ENCODE measurements around the gene EEF2K.
A peak's percentile ranks its signal among the peaks of the same experiment; 100 is the strongest.

Gene EEF2K

DNA sequence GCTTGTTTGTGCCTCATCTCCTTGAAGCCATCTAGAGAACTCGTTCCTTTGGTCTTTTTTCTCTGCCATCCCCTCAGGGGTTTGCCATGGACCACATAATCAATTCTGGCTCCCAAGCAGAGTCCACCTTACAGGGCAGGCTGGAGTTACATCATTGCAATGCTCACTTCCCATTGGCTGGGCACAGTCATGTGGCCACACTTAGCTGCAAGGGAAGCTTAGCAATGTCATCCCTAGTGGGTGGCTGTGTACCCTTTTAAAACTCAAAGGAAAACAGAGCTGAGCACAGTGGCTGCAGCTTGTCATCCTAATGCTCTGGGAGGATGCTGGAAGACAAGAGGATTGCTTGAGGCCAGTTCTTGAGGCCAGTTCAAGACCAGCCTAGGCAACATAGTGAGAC lies 49.3 kb downstream of the EEF2K start:
- no peak for DNase-seq

DNA sequence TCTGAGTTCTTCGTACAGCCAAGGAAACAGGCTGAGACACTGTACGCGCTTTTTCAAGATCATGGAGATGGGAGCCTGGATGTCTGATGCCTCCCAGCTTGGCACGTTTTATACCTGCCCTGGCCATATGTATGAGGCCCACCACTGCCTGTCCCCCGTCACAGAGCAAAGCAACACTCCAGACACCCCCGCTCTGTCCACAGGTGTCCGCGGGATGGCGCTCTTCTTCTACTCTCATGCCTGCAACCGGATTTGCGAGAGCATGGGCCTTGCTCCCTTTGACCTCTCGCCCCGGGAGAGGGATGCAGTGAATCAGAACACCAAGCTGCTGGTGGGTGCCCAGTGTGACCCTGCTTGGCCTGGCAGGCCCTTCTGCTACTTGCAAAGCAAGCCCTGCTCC lies 51.4 kb downstream of the EEF2K start:
- no peak for DNase-seq

DNA sequence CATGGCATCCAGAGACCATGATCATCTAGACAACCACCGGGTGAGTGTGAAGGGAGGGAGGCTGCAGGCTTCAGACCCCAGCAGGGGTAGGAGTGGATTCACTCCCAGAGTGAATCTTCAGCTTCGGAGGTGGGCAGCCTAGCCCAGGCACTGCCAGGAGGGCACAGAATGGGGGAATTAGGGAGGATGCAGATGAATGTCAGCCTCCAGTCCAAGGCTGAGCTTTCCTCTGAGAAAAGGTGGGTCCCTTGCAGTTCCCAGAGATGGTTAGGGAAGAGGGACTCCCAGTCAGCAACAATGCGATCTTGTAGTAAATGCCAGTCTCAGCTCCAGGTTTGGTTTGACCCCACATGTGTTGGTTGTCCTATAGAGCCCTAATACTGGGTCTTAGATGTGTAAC lies 54.4 kb downstream of the EEF2K start:
- no peak for DNase-seq

DNA sequence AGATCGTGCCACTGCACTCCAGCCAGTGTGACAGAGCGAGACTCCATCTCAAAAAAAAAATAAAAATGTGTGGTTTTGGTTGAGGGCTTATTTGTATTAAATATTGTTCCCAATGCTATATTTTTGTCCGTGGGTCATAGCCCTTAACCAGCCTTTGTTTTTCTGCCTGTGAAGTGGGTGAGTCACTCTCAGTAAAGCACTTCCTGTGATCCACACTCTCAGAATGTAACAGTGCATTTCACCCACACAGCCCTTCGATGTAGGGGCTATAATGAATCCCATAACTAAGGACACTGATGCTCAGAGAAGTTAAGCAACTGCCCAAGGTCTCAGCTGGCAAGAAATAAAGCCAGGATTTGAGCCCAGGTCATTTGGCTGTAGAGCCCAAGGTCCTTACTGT lies 56.4 kb downstream of the EEF2K start:
- DNase-seq: no peak

DNA sequence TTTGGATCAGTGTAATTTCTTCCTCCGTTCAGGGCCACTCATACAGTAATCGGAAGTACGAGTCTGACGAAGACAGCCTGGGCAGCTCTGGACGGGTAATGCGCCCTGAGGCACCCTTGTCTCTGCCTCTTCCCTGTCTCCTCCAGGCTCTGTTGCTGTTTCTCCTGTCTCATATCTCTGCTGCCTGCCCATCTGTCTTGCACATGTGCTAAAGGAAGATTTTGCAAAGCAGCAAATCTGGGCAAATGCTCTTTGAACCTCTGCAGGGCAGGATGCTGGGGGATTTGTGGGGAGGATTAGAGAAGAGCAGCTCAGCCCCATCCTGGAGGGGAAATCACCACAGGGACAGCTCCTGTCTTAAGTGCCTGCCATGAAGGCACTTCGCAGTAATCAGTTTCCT lies 58.7 kb downstream of the EEF2K start:
- no peak for DNase-seq

DNA sequence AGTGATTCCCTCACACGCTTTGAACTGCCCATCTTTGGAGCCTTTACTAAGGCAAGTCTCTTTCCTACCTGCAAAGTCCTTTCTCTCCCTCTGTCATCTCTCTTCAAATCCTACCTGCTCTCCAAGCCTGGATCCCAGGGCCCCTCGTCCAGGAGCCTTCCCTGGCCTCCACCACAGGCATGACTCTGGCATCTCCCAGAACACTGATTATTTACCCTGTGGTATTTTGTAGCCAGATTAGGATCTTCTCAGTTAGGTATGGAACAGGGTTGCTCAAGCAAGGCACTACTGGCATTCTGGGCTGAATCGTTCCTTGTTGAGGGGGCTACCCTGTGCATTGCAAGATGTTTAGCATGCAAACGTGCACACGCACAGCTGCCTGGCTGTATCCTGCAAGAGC lies 59.3 kb downstream of the EEF2K start:
- no peak for DNase-seq

DNA sequence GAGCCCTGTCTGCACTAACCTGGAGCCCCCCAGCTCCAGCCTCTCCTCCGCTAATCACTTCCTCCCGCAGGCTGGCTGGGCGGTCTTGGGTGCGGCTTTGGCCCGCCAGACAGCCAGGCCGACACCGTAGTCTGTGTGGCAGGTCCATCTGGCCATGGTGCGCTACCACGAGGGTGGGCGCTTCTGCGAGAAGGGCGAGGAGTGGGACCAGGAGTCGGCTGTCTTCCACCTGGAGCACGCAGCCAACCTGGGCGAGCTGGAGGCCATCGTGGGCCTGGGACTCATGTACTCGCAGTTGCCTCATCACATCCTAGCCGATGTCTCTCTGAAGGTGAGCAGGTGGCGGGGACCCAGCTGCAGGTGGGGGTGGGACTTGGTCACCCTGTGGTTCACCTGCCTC lies 60.5 kb downstream of the EEF2K start:
- DNase-seq: no peak

DNA sequence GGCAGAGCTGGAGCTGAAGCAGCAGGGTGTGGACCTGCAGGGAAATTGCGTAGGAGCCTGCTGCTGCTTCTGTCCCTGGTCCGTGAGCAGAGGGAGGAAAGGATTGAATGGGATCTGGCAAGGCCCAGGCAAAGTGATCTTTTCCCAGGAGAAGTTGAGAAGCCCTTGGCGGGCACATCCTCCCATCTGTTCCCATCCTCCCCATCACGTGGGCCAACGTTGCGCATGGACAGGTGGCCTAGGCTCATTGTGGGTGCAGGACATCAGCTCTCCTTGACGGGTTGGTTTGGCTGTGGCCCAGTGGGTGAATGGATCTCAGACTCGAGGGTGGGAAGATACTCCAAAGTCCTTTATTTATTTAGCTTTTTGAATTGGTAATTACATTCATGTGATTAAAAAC lies 61.7 kb downstream of the EEF2K start:
- DNase-seq: no peak

DNA sequence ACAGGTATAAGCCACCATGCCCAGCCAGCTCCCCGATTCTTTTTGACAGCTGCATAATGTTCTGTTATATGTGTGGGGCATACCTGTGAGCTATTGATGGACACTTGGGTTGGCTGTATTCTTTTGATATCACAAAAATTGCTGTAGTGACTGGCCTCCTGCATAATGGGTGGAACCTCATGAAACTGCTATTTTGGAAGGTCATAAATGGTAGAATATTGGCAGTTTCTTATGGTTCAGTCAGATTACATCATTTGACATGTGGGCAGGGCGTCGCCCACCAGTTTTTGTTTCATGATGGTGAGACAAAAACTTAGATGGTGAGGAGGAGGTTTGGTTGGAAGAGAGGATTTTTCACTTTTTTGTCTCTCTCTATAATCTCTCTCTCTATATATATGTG lies 64.4 kb downstream of the EEF2K start:
- no peak for DNase-seq

DNA sequence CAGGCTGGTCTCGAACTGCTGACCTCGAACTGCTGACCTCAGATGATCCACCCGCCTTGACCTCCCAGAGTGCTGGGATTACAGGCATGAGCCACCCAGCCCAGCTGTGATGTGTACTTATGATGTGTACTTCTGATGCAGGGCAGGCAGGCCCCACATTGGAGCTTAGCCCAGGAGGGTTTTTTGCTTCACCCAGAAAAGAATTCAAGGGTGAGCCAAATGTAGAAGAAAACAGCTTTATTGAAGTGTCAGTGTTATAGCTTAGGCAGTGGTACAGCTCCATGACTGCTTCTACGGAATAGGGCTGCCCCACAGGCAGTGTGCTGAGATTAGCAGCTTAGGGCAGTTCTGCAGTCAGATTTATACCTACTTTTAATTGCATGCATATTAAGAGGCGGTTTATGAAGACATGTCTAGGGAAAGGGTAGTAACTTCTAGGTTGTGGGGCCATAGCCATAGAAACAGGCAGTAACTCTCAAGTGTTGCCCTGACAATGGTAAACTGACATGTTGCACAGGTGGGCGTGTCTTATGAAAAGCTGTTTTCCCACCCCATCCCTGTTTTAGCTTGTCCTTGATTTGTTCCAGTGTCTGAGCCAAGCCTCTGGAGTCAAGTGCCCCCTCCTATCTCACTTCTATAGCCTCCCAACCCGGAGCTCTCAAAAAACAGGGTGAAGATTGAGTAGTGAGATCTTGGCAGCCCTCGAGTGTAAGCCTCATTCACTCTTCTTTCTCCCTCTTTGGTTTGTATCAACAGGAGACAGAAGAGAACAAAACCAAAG lies 67.0 kb downstream of the EEF2K start:
- DNase-seq: no peak

DNA sequence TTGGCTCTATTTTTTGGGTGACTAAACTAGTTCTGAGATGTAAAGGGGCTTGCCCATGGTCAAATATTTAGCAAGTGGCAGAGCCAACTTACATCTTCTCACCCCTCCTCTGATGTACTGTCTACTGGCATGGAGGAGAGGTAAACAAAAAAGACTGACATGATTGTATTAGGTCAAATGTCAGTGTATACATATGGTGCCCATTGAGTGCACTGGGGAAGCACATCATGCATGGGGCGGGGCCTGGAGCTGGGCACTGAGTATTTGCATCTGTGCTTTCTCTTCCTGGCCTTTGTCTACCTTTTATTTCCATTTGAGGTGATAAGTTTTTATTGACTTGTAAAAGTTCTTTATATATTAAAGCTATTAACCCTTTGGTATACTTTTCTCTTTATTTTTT lies 68.8 kb downstream of the EEF2K start:
- DNase-seq: no peak

DNA sequence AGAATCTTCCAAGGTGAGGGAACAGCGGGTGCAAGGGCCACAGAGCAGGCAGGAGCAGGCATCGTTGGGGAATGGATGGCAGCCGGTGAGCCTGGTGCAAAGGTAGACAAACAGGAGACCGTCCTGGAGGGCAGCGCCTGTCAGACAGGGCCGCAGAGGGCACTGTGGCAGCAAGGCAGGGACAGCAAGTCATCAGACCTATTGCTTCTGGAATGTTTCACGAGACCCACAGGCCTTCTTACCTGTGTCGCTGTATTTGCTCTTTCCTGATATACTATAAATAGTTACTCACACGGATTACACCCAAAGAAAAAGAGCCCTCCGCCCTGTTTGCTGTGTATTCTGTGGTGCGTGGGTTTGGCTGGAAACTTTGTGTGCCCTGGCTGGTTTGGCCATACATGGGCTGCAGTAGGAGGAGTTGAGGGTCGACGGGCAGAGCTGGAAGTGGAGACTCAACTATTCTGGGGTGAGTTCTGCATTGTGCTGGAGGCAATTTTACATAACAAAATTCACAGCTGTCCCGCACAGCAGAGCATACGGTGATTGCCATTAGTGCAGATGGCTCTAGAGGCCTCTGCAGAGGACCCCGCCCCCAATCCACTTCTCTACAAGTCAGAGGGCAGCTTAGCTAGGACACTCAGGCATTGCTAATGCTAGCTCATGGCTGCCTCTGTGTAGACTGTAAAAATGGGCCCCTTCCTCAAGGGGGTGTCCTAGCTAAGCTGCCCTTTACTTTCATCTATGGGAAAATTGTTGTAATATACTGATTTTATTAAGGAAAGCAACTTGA lies 72.6 kb downstream of the EEF2K start:
- no peak for DNase-seq

DNA sequence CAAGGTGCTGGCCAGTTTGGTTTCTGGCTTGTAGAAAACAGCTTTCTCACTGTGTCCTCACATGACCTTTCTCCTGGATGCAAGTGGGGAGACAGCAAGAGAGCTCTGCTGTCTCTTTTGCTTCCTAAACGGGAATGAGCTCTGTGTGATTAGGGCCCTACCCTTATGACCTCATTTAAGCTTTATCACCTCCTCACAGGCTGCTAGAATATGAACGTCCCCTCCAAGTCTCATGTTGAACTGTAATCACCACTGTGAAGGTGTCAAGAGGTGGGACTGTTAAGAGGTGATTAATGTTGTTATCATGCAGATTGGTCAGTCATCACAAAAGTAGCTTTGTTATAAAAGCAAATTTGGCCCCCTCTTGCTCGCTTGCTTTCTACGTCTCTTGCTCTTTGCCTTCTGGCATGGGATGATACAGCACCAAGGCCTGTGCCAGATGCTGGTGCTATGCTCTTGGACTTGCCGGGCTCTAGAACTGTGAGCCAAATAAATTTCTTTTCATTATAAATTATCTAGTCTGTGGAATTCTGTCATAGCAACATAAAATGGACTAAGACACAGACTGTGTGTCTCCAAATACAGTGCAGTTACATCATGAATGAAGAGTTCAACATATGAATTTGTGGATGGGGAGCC lies 76.3 kb downstream of the EEF2K start:
- no peak for DNase-seq

DNA sequence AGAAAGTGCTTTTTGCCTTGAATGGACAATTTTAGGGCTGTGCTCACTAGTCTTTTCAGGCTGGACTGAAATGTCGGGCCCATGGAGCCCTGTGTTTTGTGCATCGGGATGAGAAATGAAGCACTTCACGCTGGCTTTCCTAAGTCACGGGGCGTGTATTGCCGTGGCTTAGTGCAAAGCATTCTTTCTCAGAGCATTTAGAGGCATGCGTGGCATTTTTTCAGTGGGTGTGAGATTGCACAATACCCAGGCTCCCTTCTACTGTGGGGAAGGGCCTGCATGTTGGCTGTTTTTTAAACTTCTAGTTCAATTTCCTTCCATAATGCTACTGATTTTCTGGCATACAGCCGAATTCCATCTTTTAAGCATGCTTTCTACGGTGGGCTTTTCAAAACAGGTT lies 78.6 kb downstream of the EEF2K start:
- no peak for DNase-seq

DNA sequence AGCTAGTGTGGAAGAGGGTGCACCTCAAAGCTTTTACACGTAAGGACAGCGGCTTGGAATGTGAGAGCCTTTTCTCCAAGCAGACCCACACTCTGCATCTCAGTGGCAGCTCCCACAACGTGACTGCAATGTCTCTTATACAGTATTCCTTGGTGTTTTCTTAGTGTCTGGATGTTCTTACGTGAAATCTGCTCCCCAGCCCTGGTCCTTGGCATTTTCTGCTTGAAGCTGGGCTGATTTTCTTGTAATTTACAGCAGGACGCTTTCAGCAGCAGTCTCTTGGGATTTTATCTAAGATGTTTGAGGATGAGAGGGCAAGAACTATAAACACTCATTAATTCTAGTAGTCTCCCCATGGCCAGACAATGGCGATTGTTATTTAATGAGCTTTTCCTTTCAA lies 79.0 kb downstream of the EEF2K start:
- DNase-seq: no peak

DNA sequence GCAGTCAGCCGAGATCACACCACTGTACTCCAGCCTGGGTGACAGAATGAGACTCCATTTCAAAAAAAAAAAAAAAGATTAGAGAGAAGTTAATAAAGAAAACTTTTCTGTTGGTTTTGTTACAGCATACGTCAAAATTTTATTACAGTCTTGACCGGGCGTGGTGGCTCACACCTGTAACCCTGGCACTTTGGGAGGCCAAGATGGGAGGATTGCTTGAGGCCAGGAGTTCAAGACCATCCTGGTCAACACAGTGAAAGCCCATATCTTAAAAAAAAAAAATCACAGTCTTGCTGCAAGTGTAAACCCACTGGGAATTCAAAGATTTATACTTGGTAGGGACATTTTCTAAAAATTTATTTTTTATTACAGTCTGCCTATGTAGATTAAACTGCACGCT lies 84.9 kb downstream of the EEF2K start:
- no peak for DNase-seq

DNA sequence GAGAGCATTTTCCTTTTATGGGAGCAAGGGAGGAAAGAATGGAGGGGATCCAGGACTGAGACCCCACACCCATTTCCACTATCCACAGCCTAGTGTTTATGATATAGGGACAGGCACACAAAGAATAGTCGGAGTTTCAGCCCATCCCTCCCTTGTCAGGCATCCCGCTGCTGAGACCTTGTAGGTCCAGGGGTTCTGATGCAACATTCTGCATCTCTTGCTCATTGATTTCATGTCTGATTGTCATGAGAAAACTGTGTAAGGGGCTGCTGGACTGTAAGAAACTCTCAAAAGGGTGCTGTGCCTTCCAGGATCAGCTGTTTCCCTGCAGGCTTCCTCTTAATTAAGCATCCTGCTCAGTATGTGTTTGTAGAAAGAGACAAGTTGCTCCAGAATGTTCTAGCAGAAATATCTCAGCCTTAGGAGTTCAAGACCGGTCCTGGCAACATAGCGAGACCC lies 85.8 kb downstream of the EEF2K start:
- no peak for DNase-seq

DNA sequence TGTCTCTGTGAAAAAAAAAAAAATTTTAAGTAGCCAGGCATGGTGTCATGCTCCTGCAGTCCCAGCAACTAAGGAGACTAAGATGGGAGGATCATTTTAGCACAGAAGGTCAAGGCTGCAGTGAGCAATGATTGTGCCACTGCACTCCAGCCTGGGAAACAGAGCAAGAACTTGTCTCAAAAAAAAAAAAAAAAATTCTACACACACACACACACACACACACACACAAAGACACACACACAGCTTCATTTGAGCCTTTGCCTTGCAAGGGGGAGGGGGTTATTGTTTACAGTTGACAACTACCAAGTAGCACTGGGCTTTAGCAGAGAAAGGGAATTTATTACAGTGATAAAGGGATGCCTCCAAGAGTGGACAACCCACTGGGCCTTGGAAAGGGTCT lies 86.2 kb downstream of the EEF2K start:
- no peak for DNase-seq

DNA sequence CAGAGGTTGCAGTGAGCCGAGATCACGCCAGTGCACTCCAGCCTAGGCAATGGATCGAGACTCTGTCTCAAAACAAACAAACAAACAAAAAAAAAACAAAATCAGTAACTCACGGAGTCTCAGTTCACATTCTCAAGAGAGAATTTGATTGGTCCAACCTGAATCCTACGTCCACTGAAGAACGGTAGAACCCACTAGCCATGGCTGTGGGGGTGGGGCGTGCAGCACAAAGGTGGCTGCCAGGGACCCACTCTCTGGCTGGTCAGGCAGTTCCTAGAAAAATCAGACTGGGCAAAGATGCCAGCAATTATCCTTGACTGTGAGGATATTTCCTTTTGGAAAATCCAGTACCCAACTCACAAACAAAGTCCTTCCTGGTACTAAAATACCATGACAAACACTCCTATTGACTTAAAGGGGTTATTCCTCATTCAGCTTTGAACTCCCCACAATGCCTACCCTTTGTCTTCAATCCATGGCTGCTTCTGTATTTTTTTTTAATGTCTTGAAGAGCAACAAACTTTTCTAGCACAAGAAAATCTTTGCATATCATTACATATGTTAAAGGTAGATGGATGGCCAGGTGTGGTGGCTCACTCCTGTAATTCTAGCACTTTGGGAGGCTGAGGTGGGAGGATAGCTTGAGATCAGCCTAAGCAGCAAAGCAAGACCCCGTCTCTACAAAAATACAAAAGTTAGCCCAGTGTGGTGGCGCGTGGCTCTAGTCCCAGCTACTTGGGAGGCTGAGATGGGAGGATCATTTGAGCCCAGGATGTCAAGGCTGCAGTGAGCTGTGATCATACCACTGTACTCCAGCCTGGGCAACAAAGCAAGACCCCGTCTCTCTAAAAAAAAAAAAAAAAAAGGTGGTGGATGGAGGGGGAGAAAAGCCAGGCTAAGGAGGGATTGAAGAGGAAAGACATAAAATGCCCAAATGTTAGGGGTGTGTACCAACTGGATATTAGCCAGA lies 87.3 kb downstream of the EEF2K start:
- no peak for DNase-seq

DNA sequence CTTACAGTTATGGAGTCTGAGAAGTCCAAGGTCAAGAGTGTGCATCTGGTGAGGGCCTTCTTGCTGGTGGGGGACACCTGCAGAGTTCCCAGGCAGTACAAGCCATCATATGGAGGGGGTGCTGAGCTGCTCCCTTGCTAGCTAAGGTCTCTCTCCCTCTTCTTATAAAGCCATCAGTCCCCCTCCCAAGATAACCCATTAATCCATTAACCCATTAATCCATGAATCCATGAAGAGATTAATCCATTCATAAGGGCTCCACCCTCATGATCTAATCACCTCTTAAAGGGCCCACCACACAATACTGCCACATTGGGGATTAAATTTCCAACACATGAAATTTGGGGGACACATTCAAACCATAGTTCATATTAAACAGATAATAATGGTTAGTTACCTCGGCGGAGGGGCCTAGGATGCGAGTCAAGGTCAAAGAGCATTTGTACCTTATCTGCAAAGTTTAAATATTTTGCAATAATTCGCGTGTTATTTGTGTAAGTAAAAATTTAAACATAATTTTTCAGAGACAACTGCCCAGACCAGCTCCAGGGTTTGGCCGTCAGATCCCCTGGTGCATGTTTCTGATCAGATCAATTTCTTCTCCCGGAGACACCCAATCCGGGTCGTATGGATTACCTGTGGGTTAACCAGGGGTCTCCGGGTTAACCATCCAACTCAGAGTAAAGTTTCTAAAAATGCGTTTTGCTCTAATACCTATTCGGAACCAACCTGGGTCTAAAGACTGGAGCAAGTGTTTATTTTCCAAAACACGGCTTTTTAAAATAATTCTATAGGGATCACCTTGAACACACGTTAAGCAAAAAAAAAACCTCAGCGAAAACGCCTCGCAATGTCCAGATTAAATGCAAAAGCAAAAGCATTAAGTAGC lies 90.4 kb downstream of the EEF2K start:
- no peak for DNase-seq

DNA sequence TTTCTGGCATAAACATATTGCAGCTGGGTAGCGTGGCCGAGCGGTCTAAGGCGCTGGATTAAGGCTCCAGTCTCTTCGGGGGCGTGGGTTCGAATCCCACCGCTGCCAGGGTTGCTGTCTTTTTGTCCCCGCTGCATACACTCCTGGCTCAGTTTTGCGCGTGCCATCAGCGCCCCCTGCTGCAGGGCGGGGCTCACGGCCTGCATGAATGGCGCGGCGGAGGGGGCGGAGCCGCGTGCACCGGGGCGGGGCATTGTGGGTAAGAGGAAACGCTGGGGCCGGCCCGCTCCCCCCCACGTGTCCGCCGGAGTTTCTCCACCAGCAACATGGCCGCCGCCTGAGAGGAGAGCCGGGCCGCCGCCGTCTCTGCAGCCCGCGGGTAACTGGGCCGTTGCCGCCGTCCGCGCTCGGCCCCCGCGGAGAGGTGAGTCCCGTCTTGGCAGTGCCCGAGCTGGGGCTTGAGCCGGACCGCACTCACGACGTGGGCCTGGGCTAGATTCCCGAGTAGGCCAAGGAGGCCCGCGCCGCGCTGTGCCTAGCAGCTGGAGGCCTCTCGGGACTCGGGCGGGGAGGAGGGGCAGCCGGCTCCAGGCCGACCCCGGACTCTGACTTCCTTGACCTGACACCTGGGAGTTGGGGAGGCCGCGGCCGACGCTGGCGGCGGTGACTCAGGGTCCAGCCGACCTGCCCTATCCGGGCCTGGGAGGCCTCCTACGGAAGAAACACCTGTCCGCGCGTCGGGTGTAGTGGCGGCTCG lies 91.2 kb downstream of the EEF2K start, which contains the start of gene POLR3E:
Gene POLR3E (plus strand): TSS at position 296 of the 757 bp plus-strand sequence. CDS start 5,560 bp downstream, outside the sequence.
- peak; percentile 97 for DNase-seq

All from NCI-H2227 treated with DMSO at 0.1 percent for 48 hours (cell line).